GM23338 (cell line): ENCODE results near the gene FILIP1L.

ENCODE experiments used
- CREB1 ChIP-seq: fragments of 250-450 bp; sonication (Bioruptor Pico); IDR thresholded peaks from 2 replicates; pipeline ENCODE4 v1.5.0; 2020; ENCODE audit warnings: low read depth, mild to moderate bottlenecking, moderate library complexity
- CTCF ChIP-seq, 2 experiments: fragments of 200-600 bp in 1 of 2; sonication (generic) in 1 of 2; conservative IDR thresholded peaks; 2 replicates each; pipeline versions ENCODE4 v1.5.1 to v1.6.1; 2016 to 2017; ENCODE audit warnings: antibody characterized with exemption in 2 of 2, low read depth in 2 of 2, mild to moderate bottlenecking in 2 of 2, moderate library complexity in 1 of 2
- ETS1 ChIP-seq: IDR thresholded peaks from 2 replicates; pipeline ENCODE4 v1.6.1; 2016; ENCODE audit warnings: antibody characterized with exemption
- EZH2 ChIP-seq: fragments of 200-600 bp; sonication (generic); IDR thresholded peaks from one replicate; pipeline ENCODE4 v1.8.0; 2017; ENCODE audit warnings: antibody characterized with exemption, mild to moderate bottlenecking, low read depth; ENCODE audit not compliant: unreplicated experiment
- EZH2phosphoT487 ChIP-seq: fragments of 200-600 bp; sonication (generic); IDR thresholded peaks from one replicate; pipeline ENCODE4 v1.8.1; 2018; ENCODE audit warnings: antibody characterized with exemption; ENCODE audit not compliant: unreplicated experiment
- JUNB ChIP-seq: IDR thresholded peaks from one replicate; pipeline ENCODE4 v1.6.1; 2016; ENCODE audit warnings: antibody characterized with exemption; ENCODE audit not compliant: unreplicated experiment
- NANOG ChIP-seq: IDR thresholded peaks from 2 replicates; pipeline ENCODE4 v1.6.1; 2016; ENCODE audit warnings: antibody characterized with exemption, borderline replicate concordance
- POLR2AphosphoS5 ChIP-seq: IDR thresholded peaks from 2 replicates; pipeline ENCODE4 v1.6.1; 2016; ENCODE audit warnings: antibody characterized with exemption, low read depth
- REST ChIP-seq: IDR thresholded peaks from one replicate; pipeline ENCODE4 v1.6.1; 2018; ENCODE audit warnings: antibody characterized with exemption; ENCODE audit not compliant: unreplicated experiment
- STAT1 ChIP-seq: IDR thresholded peaks from one replicate; pipeline ENCODE4 v1.6.1; 2016; ENCODE audit warnings: antibody characterized with exemption; ENCODE audit not compliant: unreplicated experiment
- ZNF114 ChIP-seq: fragments of 250-450 bp; sonication (Bioruptor Pico); IDR thresholded peaks from 2 replicates; pipeline ENCODE4 v1.5.0; 2020; ENCODE audit warnings: mild to moderate bottlenecking, moderate library complexity
- ZNF331 ChIP-seq: fragments of 250-450 bp; sonication (Bioruptor Pico); IDR thresholded peaks from 2 replicates; pipeline ENCODE4 v1.5.0; 2020; ENCODE audit warnings: low read depth, mild to moderate bottlenecking, moderate library complexity

GRCh38 chr3:99918715-99919114 is 195.6 kb downstream of the FILIP1L start:
- TF ChIP-seq CTCF (conservative IDR thresholded peaks at IDR 0.05; ENCODE audit: low read depth in 2 of 2) (no peak), POLR2AphosphoS5 (no peak), EZH2 (no peak), ZNF114 (no peak), EZH2phosphoT487 (no peak), ZNF331 (no peak), NANOG (no peak), REST (no peak), JUNB (no peak), STAT1 (no peak), ETS1 (no peak), CREB1 (CRISPR knock-in tag) (no peak)
